SK-N-SH treated with all-trans-retinoic acid at 6 μM for 48 hours (cell line): ENCODE measurements around the gene MELK.

ENCODE experiments used
- ARNTL ChIP-seq: fragments of 450-650 bp; formaldehyde crosslinking; IDR thresholded peaks from 2 replicates; pipeline ENCODE4 v1.5.0; 2020; ENCODE audit warnings: low read depth, mild to moderate bottlenecking, moderate library complexity, borderline replicate concordance
- ESRRG ChIP-seq: fragments of 250-450 bp; sonication (Bioruptor Pico); IDR thresholded peaks from 2 replicates; pipeline ENCODE4 v1.6.1; 2021; ENCODE audit warnings: mild to moderate bottlenecking
- ISL1 ChIP-seq: fragments of 250-450 bp; sonication (Bioruptor Pico); IDR thresholded peaks from 2 replicates; pipeline ENCODE4 v2.1.2; 2022; ENCODE audit warnings: mild to moderate bottlenecking, moderate library complexity
- OSR1 ChIP-seq: fragments of 250-450 bp; sonication (Bioruptor Pico); IDR thresholded peaks from 2 replicates; pipeline ENCODE4 v1.8.0; 2022; ENCODE audit warnings: moderate library complexity, mild to moderate bottlenecking, inconsistent platforms
- PATZ1 ChIP-seq: fragments of 250-450 bp; sonication (Bioruptor Pico); IDR thresholded peaks from 2 replicates; pipeline ENCODE4 v1.8.0; 2020; ENCODE audit warnings: mild to moderate bottlenecking, moderate library complexity, borderline replicate concordance
- PPARA ChIP-seq: fragments of 250-450 bp; sonication (Bioruptor Pico); IDR thresholded peaks from 2 replicates; pipeline ENCODE4 v1.5.0; 2020; ENCODE audit warnings: mild to moderate bottlenecking, borderline replicate concordance
- TSHZ2 ChIP-seq: fragments of 250-450 bp; sonication (Bioruptor Pico); IDR thresholded peaks from 2 replicates; pipeline ENCODE4 v1.5.0; 2020; ENCODE audit warnings: mild to moderate bottlenecking, moderate library complexity
- ZFP3 ChIP-seq: fragments of 250-450 bp; sonication (Bioruptor Pico); IDR thresholded peaks from 2 replicates; pipeline ENCODE4 v1.5.0; 2020; ENCODE audit warnings: mild to moderate bottlenecking, moderate library complexity
- ZFP30 ChIP-seq: fragments of 450-650 bp; formaldehyde crosslinking; IDR thresholded peaks from 2 replicates; pipeline ENCODE4 v1.5.0; 2022; ENCODE audit warnings: mild to moderate bottlenecking, moderate library complexity
- ZNF70 ChIP-seq: fragments of 450-650 bp; formaldehyde crosslinking; IDR thresholded peaks from 2 replicates; pipeline ENCODE4 v1.5.0; 2020; ENCODE audit warnings: mild to moderate bottlenecking, moderate library complexity
- ZNF8 ChIP-seq: fragments of 450-650 bp; formaldehyde crosslinking; IDR thresholded peaks from 2 replicates; pipeline ENCODE4 v1.5.0; 2020; ENCODE audit warnings: mild to moderate bottlenecking, moderate library complexity

DNA sequence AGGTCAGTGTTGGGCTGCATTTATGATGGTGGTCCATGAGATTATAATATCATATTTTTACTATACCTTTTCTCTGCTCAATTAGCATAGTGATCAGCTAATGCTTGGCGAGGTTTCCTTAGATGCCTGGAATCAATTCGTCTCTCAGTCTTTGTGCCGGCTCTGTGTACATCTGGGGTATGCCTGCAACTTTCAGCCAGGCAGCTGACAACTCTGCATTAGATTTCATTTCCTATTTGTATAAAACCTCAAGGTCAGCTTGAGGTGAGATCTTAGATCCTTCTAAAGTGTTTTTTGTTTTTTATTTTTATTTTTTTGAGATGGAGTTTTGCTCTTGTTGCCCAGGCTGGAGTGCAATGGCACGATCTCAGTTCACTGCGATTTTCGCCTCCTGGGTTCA is 86.8 kb downstream of the MELK start:
- TF ChIP-seq ISL1 (CRISPR knock-in tag) (no peak), ZFP3 (CRISPR knock-in tag) (no peak), PATZ1 (CRISPR knock-in tag) (no peak), ZNF8 (CRISPR knock-in tag) (no peak), OSR1 (CRISPR knock-in tag) (no peak), ZNF70 (no peak), TSHZ2 (CRISPR knock-in tag) (no peak), ESRRG (CRISPR knock-in tag) (no peak), ARNTL (CRISPR knock-in tag) (no peak), ZFP30 (CRISPR knock-in tag) (no peak), PPARA (CRISPR knock-in tag) (no peak)
